ENCODE measurements around the gene CDC42BPG.

CDC42BPG gene

DNA sequence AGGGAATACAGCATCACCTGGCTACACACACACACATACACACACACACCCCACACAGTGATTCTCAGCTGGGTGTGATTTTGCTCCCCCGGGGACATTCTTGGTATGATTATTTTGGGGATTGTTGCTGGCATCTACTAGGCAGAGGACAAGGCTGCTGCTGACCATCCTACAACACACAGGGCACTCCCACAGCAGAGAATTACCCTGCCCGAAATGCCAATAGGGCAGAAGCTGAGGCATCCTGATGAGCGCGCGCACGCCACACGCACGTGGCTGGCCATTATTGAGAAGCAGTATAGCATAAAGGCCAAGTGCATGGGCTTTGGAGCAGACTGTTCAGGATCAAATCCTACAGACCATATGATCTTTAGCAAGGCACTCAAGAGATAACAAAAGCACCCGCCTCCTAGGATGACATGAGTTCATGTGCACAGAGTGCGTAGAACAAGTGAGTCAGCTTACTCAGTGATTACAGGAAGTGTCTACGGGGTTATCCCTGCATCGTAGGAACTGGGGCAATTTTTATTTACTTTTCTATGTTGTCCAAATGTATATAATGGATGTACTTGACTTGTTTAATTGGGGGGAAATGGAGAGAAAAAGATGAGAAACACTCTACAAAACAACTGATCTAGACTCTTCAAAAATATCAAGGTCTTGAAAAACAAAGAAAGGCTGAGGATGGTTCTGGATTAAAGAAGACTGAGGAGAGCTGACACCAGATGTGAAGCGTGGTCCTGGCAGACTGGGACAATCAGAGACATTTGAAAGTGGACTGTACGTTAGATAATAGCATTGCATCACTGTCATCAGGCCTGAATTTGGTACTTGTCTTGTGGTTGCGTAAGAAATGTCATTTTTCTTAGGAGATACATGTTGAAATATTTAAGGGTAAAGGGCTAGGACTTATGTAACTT, 41.2 kb upstream of the CDC42BPG start:
- no peak for DNase-seq (ENCODE audit: low read depth)
- H3K4me3 ChIP-seq (ENCODE audit: low read depth, low read length): no peak overlapping the region
- in situ Hi-C loops (cut with HindIII; ENCODE audit: low sequenced_read_pairs): no loop called here
- TF ChIP-seq, protein P1, sequence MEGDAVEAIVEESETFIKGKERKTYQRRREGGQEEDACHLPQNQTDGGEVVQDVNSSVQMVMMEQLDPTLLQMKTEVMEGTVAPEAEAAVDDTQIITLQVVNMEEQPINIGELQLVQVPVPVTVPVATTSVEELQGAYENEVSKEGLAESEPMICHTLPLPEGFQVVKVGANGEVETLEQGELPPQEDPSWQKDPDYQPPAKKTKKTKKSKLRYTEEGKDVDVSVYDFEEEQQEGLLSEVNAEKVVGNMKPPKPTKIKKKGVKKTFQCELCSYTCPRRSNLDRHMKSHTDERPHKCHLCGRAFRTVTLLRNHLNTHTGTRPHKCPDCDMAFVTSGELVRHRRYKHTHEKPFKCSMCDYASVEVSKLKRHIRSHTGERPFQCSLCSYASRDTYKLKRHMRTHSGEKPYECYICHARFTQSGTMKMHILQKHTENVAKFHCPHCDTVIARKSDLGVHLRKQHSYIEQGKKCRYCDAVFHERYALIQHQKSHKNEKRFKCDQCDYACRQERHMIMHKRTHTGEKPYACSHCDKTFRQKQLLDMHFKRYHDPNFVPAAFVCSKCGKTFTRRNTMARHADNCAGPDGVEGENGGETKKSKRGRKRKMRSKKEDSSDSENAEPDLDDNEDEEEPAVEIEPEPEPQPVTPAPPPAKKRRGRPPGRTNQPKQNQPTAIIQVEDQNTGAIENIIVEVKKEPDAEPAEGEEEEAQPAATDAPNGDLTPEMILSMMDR (IDR thresholded peaks at IDR 0.05; ENCODE audit: low read depth, low read length, missing control alignments): no peak

DNA sequence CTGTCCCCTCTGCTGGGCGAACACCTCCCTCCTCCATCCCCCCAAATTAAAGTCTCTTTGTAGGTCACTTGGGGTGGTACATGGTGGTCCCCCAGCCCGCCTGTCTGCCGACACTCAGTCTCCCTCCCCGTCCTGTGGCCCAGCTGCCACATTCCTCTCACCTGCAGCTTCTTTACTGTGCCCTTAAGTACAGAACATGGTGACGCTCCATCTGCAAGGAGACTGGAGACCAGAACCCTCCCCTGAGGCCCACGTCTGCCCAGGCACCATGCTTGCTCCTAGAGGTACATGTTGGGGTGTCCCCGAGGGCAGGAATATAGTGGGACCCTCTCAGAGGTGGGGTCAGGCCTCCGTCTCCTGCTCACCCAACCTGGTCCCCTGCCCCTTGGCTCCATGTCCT, 39.6 kb upstream of the CDC42BPG start:
- H3K4me3 ChIP-seq (ENCODE audit: low read depth, low read length): no peak overlapping the region
- DNase-seq (ENCODE audit: low read depth): no peak
- TF ChIP-seq, protein P1 (IDR thresholded peaks at IDR 0.05; ENCODE audit: low read depth, low read length, missing control alignments): no peak
- in situ Hi-C loops (cut with HindIII; ENCODE audit: low sequenced_read_pairs): no loop called here

DNA sequence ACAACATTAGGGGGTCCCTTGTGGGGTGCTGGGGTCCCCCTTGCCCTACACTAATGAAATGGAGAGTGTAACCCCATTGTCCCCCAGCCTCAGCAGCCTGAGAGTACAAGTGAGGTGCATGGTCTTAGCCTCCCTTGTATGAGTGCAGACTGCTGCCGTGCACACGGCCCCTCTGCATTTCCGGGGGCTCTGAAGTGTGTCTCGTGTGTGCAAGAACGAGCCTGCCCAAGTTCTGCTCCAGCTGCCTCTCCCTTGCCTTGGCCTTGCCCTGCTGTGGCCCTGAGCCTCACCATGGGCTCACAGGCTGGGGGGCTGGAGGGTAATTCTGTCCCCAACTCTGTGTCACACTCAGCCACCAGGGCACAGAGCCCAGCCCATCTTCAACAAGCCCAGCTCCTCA, 39.1 kb upstream of the CDC42BPG start:
- no peak overlapping the region for H3K4me3 ChIP-seq (ENCODE audit: low read depth, low read length)
- TF ChIP-seq, protein P1 (IDR thresholded peaks at IDR 0.05; ENCODE audit: low read depth, low read length, missing control alignments): no peak
- DNase-seq (ENCODE audit: low read depth): no peak
- in situ Hi-C loops (cut with HindIII; ENCODE audit: low sequenced_read_pairs): no loop called here

DNA sequence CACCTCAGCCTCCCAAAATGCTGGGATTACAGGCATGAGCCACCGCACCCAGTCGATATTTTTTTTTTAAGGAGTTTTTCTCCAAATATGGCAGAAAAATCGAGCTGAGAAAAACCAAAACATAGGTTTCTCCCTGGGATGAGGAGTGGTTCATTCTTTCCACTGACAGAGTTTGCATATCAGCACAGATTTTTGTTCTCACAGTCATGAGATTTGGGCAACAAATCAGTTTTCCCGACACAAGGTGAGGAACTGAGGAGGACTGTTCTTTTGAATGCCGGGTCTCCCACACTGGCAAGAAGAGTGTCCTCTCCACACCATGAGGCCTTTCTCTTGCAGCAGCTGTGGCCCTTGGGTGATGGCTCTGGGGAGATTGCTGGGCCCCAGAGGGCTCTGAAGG, 37.8 kb upstream of the CDC42BPG start:
- in situ Hi-C loops (cut with HindIII; ENCODE audit: low sequenced_read_pairs): no loop called here

DNA sequence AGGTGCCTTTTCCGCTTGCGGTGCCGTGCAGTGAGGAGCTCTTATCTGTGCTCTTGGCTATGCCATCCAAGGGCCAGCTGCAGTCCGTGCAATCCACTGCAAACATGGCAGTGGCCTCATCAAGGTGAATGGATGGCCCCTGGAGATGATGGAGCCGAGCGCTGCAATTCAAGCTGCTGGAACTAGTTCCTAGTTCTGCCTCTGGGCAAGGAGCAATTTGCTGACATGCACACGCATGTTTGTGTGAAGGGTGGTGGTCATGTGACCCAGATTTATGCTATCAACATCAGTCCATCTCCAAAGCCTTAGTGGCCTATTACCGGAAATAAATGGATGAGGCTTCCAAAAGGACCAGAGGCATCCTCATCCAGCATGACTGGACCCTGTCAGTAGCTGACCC, 37.0 kb upstream of the CDC42BPG start:
- TF ChIP-seq, protein P1 (IDR thresholded peaks at IDR 0.05; ENCODE audit: low read depth, low read length, missing control alignments): no peak
- no peak for DNase-seq (ENCODE audit: low read depth)
- H3K4me3 ChIP-seq (ENCODE audit: low read depth, low read length): no peak overlapping the region
- in situ Hi-C loops (cut with HindIII; ENCODE audit: low sequenced_read_pairs): no loop called here

More for the DNA sequence above, 37.8 kb upstream of the CDC42BPG start:
- no peak for DNase-seq (ENCODE audit: low read depth)
- TF ChIP-seq, protein P1 (IDR thresholded peaks at IDR 0.05; ENCODE audit: low read depth, low read length, missing control alignments): no peak
- H3K4me3 ChIP-seq (ENCODE audit: low read depth, low read length): no peak overlapping the region

DNA sequence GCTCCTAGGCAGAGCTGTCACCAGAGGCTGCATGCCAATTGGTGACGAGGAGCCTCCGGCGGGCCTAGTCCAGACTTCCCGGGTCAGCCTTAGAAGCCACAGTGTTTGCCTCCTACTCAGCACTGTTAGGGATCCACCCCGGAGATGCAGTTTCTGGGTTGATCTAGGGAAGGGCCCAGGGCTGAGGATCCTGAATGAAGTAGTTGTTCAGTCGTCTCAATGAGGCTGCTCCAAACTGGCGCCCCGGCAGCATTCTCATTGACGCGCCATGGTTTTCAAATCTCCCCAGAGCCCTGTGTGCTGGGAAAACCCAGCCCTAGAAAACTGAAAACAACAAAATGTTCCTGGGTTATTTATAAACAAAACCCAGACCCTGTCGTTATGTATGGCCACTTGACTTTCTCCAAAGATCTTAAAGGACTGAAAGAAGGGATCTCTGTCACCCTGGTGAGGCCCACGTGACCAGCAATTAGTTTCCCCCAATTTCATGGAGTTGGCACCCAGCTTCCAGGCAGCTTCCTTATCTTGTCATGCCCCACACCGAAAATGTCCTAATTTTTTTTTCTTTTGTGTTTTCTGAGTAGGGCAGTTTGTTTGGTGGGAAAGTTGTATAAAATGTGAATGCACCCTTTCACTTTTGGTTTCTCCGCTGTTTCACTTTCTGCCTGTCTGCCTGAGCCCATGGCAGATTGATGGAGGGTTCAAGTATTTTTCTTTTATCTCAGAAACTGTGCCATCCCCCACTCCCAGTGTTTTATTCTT, 36.0 kb upstream of the CDC42BPG start:
- in situ Hi-C loops (cut with HindIII; ENCODE audit: low sequenced_read_pairs): no loop called here
- no peak overlapping the region for H3K4me3 ChIP-seq (ENCODE audit: low read depth, low read length)
- TF ChIP-seq, protein P1 (IDR thresholded peaks at IDR 0.05; ENCODE audit: low read depth, low read length, missing control alignments): no peak
- DNase-seq (ENCODE audit: low read depth): no peak
